NCI-H69 (cell line): ENCODE measurements around the gene JOSD2.
A peak's percentile ranks its signal among the peaks of the same experiment; 100 is the strongest.

Source experiments
- DNase-seq: peaks from one replicate; lab custom pipeline; 2025; lab: John Stamatoyannopoulos, UW

JOSD2 gene, protein sequence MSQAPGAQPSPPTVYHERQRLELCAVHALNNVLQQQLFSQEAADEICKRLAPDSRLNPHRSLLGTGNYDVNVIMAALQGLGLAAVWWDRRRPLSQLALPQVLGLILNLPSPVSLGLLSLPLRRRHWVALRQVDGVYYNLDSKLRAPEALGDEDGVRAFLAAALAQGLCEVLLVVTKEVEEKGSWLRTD

DNA sequence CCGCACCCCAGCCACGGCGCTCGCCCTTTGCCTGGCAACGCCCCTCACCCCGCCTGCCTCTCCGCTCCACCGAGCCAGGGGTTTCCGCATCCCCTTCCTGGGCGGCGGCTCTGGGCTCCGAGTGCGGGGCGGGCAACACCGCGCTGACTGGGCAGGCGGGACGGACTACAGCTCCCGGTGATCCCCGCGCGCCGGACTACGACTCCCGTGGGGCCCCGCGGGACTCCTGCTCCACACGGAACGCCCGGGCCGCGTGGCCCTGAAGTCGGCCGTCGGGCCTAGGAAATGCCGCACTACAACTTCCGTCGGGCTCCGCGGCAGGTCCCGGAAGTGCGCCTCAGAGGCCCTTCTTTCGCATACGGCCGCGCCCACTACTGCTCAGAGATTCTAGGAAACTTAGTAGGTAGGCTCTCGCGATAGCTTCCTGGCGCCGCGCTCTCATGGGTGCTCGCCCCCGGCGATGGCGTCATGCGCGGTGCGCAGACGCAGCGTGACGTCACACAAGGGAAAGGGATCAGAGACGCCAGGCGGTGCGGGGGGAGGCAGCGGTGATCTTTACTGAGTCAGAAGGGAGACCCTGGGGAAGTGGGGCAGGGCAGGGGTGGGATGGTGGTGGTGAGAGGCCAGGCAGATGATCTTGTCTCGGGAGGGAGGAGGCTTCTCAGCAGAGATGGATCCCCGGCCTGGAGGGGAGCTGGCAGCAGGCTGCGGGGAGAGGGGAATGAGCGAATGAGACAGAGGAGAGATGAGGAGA, at the start of gene JOSD2:
TSS of gene JOSD2 (minus strand) at position 123 of the 754 bp plus-strand sequence. CDS start 760 bp downstream, outside the sequence.
- DNase-seq: peak; percentile 100

GRCh38 chr19:50559636-50560035, 48.6 kb upstream of the JOSD2 start:
- no peak for DNase-seq

DNA sequence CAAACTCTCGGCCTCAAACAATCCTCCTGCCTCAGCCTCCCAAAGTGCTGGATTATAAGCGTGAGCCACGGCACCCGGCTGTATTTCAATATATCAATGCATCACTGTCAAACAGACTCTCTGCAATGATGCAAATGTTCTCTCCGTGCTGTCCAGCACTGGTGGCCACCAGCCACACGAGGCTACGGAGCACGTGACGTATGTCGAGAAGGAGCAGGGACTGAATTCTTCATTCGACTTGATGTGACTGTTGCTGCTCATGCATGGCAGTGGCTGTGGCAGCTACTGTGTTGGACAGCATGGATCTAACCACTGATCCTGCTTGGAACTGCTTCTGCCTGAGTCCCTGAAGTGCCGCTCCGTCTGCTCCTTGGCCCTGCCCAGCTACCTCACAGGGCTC, 47.5 kb upstream of the JOSD2 start:
- no peak for DNase-seq

DNA sequence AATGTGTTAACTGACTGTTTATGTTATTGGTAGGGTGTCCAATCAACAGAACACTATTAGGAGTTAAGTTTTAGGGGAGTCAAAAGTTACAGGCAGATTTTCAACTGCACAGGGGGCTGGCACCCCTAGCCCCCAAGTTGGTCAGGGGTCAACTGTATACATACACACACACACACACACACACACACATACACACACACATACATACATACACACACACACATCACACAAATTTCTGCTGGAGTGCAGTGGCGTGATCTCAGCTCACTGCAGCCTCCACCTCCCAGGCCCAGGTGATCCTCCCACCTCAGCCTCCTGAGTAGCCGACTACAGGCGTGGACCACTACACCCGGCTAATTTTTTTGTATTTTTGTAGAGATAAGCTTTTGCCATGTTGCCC, 47.0 kb upstream of the JOSD2 start:
- DNase-seq: no peak

DNA sequence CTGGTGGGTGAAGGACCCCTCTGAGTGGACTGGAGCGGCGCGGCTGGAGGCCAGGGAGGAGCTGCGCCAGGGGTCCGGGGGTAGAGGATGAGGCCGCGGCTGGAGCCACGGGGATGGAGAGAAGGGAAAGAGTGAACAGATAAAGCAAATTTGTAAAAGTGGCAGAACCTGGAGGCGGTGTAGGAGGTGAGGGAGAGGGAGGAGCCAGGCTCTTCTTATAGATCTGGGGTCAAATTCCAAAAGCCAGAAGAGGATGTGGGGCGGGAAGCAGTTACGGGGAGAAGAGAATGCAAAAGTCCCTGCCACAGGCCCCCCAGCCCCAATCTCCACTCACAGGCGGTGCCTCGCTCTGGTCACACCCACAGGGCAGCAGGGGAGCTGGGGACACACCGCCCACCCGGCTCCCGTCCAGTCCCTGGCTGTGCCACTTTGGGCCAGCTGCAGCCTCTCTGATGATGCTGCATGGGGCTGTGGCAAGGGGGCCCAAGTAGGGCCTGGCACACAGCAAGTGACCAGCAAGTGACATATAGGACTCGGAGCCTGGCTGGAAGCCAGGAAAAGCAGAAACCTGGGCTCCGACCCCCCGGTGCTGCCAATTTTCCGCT, 46.1 kb upstream of the JOSD2 start:
- no peak for DNase-seq

DNA sequence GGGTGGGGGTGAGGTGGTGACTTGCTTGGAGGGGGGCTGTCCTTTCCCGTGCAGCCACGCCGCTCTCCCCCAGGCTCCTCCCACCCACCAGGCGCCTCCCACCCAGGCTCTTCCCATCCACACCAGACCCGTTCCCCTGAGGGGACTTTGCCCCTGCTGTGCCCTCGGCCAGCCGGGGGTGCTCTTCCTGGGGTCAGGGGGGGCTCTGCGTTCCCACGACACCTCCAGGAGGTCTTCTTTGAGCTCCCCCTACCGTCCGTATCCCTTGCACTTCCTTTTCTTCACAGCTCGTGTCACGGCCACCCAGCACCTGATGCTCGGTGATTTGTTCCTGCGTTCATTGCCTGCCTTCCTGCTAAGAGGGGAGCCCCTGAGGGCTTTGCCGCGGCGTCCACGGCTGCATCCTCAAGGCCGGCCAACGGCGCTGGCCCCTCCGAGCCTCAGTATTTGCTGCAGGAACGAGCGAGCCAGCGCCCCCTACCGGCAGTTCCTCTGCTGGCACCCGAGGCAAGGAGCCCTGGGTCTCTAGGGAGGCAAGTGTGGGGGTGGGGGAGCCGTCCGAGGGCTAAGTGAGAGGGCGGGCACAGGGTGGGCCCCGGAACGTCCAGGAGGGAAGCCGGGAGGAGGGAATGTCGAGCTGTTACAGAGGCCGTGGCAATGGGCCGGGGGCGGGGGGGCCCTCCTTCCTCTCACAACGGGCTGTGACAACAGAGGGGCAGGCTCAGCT, 45.5 kb upstream of the JOSD2 start:
- peak; percentile 77 for DNase-seq

DNA sequence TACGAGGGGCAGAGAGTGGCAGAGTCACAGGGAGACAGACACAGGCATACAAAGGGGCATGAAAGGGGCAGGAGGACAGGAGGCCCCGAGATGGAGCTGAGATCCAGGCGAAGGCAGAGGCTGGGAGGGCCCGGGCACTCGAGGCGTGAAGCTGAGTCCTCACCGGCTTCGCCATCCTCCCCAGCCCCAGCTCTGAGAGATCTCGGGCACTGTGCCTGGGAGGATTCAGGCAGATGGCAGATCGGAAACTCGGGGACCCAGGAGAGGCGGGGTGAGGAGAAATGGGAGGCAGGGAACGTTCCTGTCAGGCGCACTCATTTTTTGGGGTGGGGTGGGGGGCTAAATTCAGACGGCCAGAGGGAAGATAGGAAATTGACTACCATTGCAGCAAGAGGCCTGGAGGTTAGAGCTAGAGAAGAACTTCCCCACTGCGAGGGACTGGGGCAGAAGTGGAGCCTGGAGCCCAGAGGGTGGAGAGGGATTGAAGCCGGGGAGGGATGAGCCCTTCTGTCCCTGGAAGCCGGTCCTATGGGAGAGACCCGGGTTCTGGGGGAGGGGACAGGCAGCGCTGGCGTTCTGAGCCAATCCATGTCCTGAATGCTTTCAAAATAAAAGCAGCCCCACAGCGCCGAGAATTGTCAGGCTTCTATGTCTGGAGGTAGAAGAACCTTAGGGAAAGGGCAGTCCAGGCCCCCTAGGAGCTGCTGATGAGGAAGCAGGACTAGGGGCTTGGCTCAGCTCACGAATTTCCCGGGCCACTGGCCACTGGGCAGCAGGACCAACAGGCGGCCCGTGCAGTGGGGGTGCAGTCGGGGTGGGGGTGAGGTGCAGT, 44.7 kb upstream of the JOSD2 start:
- DNase-seq: no peak

DNA sequence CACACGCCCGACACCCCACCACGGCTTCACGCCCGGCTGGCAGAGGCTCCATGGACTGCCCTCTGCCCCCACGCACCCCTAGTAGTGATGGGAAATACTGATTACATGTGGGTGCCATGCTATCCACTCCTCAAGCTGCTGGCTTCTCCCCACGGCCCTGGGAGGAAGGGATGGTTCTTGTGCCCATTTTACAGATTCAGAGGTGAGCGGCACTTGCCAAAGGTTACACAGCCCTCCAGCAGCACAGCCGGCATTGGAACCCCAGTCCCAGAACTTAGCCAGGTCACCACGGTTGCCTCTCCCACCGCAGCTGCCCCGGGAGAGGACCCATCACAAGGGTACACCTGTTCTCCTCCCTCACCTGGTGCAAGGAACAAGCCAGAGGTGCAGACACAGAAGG, 44.0 kb upstream of the JOSD2 start:
- DNase-seq: no peak

- no peak for DNase-seq
Observed at GRCh38 chr19:50554212-50554611, 43.2 kb upstream of the JOSD2 start.

DNA sequence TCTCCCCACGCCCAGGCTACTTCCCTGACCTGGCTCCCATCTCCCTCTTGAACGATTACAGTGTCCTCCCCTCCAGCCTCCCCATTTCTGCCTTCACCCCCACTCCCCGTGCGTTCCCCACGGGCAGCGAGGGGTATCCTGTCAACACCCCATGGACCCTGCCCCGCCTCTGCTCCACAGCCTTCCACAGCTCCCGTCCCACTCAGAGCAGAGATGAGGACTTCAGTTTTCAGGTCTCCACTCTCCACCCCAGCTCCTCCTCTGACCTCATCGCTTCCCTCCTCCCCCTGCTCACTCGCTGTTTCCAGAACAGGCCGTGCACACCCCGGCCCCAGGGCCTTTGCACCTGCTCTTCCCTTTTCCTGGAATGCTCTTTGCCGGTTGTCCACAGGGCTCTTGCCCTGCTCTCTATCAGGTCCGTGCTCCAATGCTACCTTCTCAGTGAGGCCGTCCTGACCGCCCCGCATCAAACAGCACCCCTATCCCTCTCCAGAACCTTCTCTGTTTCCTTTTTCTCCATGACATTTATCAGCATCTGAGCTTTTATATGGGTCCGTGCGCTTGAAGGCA, 42.2 kb upstream of the JOSD2 start:
- DNase-seq: no peak

DNA sequence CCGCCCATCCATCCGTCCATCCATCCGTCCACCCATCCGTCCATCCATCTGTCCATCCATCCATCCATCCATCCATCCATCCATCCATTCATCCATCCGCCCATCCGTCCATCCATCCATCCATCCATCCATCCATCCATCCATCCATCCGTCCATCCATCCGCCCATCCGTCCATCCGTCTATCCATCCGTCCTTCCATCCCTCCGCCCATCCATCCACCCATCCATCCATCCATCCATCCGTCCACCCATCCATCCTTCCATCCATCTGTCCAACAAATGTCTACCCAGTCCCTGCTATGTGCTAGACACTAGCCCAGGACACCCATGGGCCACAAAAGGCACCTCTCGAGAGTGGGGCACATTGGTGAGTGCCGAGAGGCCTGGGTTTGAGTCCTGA, 41.5 kb upstream of the JOSD2 start:
- no peak for DNase-seq

GRCh38 chr19:50551715-50552187, 40.8 kb upstream of the JOSD2 start:
- DNase-seq: no peak

GRCh38 chr19:50551034-50551714, 40.2 kb upstream of the JOSD2 start:
- DNase-seq: no peak

DNA sequence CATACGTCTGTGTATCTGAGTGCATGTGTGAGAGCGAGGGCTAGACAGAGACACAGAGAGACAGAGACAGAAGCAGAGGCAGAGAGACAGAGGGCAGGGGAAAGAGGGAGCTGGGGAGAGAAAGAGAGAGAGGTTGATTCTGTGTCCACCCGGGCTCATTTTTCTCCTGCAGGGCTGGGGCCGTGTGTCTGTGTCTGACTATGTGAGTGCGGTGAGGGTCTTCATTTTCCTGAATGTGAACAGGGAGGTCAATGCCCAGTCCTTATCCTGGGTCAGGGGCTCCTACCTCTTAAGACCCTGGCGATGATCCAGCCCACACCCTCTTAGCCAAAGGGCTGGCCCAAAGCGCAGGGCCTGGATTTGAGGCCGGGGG, 39.6 kb upstream of the JOSD2 start:
- no peak for DNase-seq

DNA sequence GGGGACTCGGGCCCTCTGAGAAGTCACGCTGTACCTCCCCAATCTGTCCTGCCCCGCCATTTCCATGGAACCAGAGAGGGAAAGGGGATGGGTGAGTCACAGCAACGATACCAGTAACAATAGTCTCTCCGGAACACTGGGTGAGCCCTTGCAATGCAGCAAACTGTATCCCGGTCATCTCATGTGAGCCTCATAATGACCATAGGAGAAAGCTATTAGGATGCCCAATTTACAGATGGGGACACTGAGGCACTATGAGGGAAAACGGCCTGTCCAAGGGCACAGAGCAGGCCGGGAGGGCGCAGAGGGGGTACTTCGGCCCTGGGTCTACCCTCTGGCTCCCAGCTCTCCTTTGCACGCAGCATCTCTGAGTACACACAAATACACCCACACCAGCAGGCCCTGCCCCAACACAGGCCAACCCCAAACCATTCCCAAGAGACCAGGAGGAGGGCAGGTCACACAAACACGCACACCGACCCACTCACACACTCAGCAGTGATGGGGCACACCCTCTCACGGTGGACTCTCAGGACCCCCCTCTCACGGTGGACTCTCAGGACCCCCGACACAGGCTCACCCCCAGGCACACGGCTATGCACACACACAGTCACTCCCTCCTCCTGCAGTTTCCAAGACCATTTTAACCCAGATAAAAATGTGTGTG, 39.1 kb upstream of the JOSD2 start:
- no peak for DNase-seq

GRCh38 chr19:50549059-50549926, 38.3 kb upstream of the JOSD2 start:
- DNase-seq: no peak

GRCh38 chr19:50548191-50549058, 37.4 kb upstream of the JOSD2 start:
- no peak for DNase-seq
